Endothelial cell of umbilical vein (primary cell): ENCODE results near the gene TSPAN1. TPM values are rescaled to one million over a fixed set of nuclear protein-coding genes. Genes with fewer than 3 reads are reported as not detected.

ENCODE experiments used
- BruUV-seq: library from RNA; stranded (reverse); fragments of 400-500 nt; replicated peaks from 2 replicates; lab custom pipeline; 2021; lab: Mats Ljungman, UMichigan
- CTCF ChIA-PET: fragments of 300-600, 350-600 bp; sonication (Branson Sonifier 250); formaldehyde crosslinking; loops from one replicate; lab custom pipeline; 2021; ENCODE audit warnings: antibody characterized with exemption, inconsistent platforms; lab: Charles Lee
- POLR2A ChIA-PET: fragments of 300-600, 350-600 bp; sonication (Branson Sonifier 250); formaldehyde crosslinking; loops from one replicate; lab custom pipeline; 2021; ENCODE audit warnings: antibody characterized with exemption, inconsistent platforms; lab: Charles Lee
- DNase-seq: peaks from one replicate; pipeline ENCODE4 v3.0.0-alpha.2; 2011; ENCODE audit warnings: low read depth, low spot score
- FAIRE-seq: peaks from 2 replicates; lab custom pipeline; 2011; peaks lifted over from hg19 to GRCh38; lab: Jason Lieb, UNC
- H2AFZ ChIP-seq: 2 replicates; pipeline ENCODE4 v1.6.0; 2012; ENCODE audit warnings: low read depth, low read length, control low read depth, inconsistent platforms
- H3K27ac ChIP-seq: 2 replicates; pipeline ENCODE4 v1.5.1; 2011; ENCODE audit warnings: low read depth, mild to moderate bottlenecking, control low read depth, low read length, moderate library complexity; ENCODE audit not compliant: insufficient read depth
- H3K27me3 ChIP-seq, 2 experiments: 2 replicates each; pipeline versions ENCODE4 v1.6.0 to v1.6.1; 2011; ENCODE audit warnings: low read length in 2 of 2, mixed read lengths in 1 of 2; ENCODE audit not compliant: control insufficient read depth in 2 of 2, insufficient read depth in 2 of 2
- H3K36me3 ChIP-seq, 2 experiments: 2 replicates in 1 of 2; 3 replicates in 1 of 2; pipeline ENCODE4 v1.5.1; 2011; ENCODE audit warnings: low read length in 2 of 2, mild to moderate bottlenecking in 1 of 2, moderate library complexity in 1 of 2; ENCODE audit not compliant: control insufficient read depth in 2 of 2, insufficient read depth in 2 of 2; ENCODE audit errors: extremely low read depth in 1 of 2
- H3K4me1 ChIP-seq: 3 replicates; pipeline ENCODE4 v1.5.1; 2011; ENCODE audit warnings: mild to moderate bottlenecking, low read length; ENCODE audit not compliant: control insufficient read depth, insufficient read depth; ENCODE audit errors: extremely low read depth
- H3K4me2 ChIP-seq: 2 replicates; pipeline ENCODE4 v1.6.1; 2011; ENCODE audit warnings: low read length, control low read depth, mixed read lengths; ENCODE audit not compliant: insufficient read depth
- H3K4me3 ChIP-seq, 3 experiments: fragments of 200-600 bp in 1 of 3; sonication (generic), shearing (Covaris generic) in 1 of 3; replicated peaks in 1 of 3; 2 replicates each; pipeline ENCODE4 v1.5.1; 2011 to 2016; ENCODE audit warnings: control low read depth in 3 of 3, low read length in 3 of 3, mild to moderate bottlenecking in 2 of 3, inconsistent platforms in 1 of 3, low read depth in 1 of 3, moderate library complexity in 1 of 3; ENCODE audit not compliant: insufficient read depth in 1 of 3
- H3K79me2 ChIP-seq: 2 replicates; pipeline ENCODE4 v1.6.0; 2012; ENCODE audit warnings: low read length, inconsistent platforms; ENCODE audit not compliant: control insufficient read depth, insufficient read depth
- H3K9ac ChIP-seq: replicated peaks from 2 replicates; pipeline ENCODE3; 2011; ENCODE audit warnings: low read length, control low read depth; ENCODE audit not compliant: insufficient read depth; ENCODE audit errors: extremely low read depth
- H3K9me1 ChIP-seq: replicated peaks from 3 replicates; pipeline ENCODE4 v1.6.0; 2011; ENCODE audit warnings: mild to moderate bottlenecking, low read length; ENCODE audit not compliant: control insufficient read depth, insufficient read depth; ENCODE audit errors: extremely low read depth
- H3K9me3 ChIP-seq: replicated peaks from 2 replicates; pipeline ENCODE4 v1.5.1; 2012; ENCODE audit warnings: low read length, inconsistent platforms; ENCODE audit not compliant: control insufficient read depth, insufficient read depth
- H4K20me1 ChIP-seq: replicated peaks from 2 replicates; pipeline ENCODE3; 2011; ENCODE audit warnings: mild to moderate bottlenecking, low read length; ENCODE audit not compliant: control insufficient read depth, insufficient read depth; ENCODE audit errors: extremely low read depth
- EZH2 ChIP-seq: IDR thresholded peaks from 2 replicates; pipeline ENCODE4 v1.6.1; 2012; ENCODE audit warnings: borderline replicate concordance, low read depth, mild to moderate bottlenecking, moderate library complexity, low read length, inconsistent platforms; ENCODE audit not compliant: severe bottlenecking
- FOS ChIP-seq: IDR thresholded peaks from 2 replicates; pipeline ENCODE4 v1.6.1; 2011; ENCODE audit warnings: mild to moderate bottlenecking, low read length, moderate library complexity, borderline replicate concordance; ENCODE audit not compliant: insufficient read depth
- GATA2 ChIP-seq: IDR thresholded peaks from 2 replicates; pipeline ENCODE4 v1.7.0; 2011; ENCODE audit warnings: low read depth, mild to moderate bottlenecking, moderate library complexity, mixed read lengths, low read length; ENCODE audit not compliant: insufficient read length, insufficient read depth
- JUN ChIP-seq: IDR thresholded peaks from 2 replicates; pipeline ENCODE4 v1.6.1; 2011; ENCODE audit warnings: borderline replicate concordance, low read depth; ENCODE audit not compliant: insufficient read length, insufficient read depth
- MYC ChIP-seq: IDR thresholded peaks from one replicate; pipeline ENCODE4 v1.6.1; 2011; ENCODE audit warnings: mild to moderate bottlenecking, low read depth, low read length
- POLR2A ChIP-seq: IDR thresholded peaks from 2 replicates; pipeline ENCODE4 v1.6.1; 2012; ENCODE audit warnings: low read depth, mild to moderate bottlenecking, control low read depth, low read length
- POLR2AphosphoS5 ChIP-seq: IDR thresholded peaks from 2 replicates; pipeline ENCODE4 v1.6.1; 2012; ENCODE audit warnings: low read depth, mild to moderate bottlenecking, control low read depth, low read length, moderate library complexity; ENCODE audit not compliant: insufficient read depth
- dilution Hi-C: fragments of 300-500 bp; cut with MboI; formaldehyde crosslinking; loops from one replicate; pipeline ENCODE4 v1.15.0; 2019; ENCODE audit warnings: low sequenced_read_pairs; ENCODE audit not compliant: extremely low pct_ligation_motif_present
- intact Hi-C: fragments of 100-400 bp; cut with micrococcal nuclease; formaldehyde crosslinking; loops from one replicate; pipeline ENCODE4 v1.10.0; 2022
- polyA plus RNA-seq, 4 experiments: library from polyadenylated mRNA; depleted of rRNA in 3 of 4; stranded (reverse) in 3 of 4; unstranded in 1 of 4; fragments of >200 nt; gene quantifications; 2 replicates each; pipeline versions ENCODE4 v1.2.1 to v1.2.3, GENCODE V29; 2011 to 2012; ENCODE audit warnings: missing spikeins in 1 of 4
- total RNA-seq: library from RNA; stranded (reverse); gene quantifications from 2 replicates; pipeline ENCODE4 v1.2.3, GENCODE V29; 2021
- TF ChIP-seq, protein P1 (sequence below), 2 donors: IDR thresholded peaks; 1 replicate in 1 of 2; 2 replicates in 1 of 2; pipeline ENCODE4 v1.5.1; 2011; ENCODE audit warnings: low read length in 2 of 2, mild to moderate bottlenecking in 2 of 2, moderate library complexity in 2 of 2, control low read depth in 1 of 2, inconsistent platforms in 1 of 2, low read depth in 1 of 2; ENCODE audit not compliant: insufficient read depth in 1 of 2; ENCODE audit errors: extremely low read depth in 1 of 2
- TF ChIP-seq, protein P2 (sequence below): IDR thresholded peaks from 2 replicates; pipeline ENCODE4 v1.6.1; 2011; ENCODE audit not compliant: insufficient read depth, insufficient read length

The TSPAN1 gene
- total and polyA plus RNA-seq, 2 donors (not counting 3 experiments of a cell fraction or from before 2014, with no cell fraction given): 0.65 to 0.88 TPM

DNA sequence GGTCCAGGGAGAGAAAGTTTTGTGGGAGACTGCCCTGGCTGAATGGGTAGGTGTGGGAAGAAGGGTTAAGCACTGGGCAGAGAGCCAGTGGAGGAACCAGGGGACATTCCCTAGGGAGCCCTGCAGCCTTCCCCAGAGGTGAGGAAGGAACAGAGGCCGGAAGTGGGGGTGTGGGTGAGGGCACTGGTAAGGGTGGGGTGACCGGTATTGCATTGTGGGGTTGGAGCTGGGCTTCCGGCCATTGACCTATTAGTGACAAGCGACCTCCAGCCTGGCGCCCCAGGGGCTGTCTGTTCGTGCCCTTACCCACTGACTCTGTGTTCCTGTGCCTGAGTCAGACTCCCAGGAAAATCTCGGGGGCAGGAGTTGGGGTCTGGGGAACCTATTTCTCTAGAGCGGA, 3.5 kb upstream of the TSPAN1 start:
- DNase-seq (no peak), FAIRE-seq (peak; percentile 72)
- H3K79me2 ChIP-seq: no peaks in the 10 kb centered on the region
- H3K9me3 ChIP-seq: no peaks in the 10 kb centered on the region
- no peak overlapping the region for H3K4me3 ChIP-seq
- H3K4me1 ChIP-seq: peaks cover 11% of the 10 kb centered on the region
- H3K27me3 ChIP-seq: peaks cover 0 to 7% of the 10 kb centered on the region in 2 experiments
- peak overlapping the region; percentile 7 for H2AFZ ChIP-seq
- H3K36me3 ChIP-seq: no peaks in the 10 kb centered on the region
- H3K27ac ChIP-seq: no peak overlapping the region
- ChIA-PET CTCF (interaction anchor here (1.4 to 2.8 kb wide), 2 partner anchors 10 to 37 kb away, joined by 4 to 15 read pairs; no protein-coding TSS in a partner anchor), POLR2A (no interaction called here)
- H3K4me2 ChIP-seq: no peak overlapping the region
- TF ChIP-seq, protein P1, sequence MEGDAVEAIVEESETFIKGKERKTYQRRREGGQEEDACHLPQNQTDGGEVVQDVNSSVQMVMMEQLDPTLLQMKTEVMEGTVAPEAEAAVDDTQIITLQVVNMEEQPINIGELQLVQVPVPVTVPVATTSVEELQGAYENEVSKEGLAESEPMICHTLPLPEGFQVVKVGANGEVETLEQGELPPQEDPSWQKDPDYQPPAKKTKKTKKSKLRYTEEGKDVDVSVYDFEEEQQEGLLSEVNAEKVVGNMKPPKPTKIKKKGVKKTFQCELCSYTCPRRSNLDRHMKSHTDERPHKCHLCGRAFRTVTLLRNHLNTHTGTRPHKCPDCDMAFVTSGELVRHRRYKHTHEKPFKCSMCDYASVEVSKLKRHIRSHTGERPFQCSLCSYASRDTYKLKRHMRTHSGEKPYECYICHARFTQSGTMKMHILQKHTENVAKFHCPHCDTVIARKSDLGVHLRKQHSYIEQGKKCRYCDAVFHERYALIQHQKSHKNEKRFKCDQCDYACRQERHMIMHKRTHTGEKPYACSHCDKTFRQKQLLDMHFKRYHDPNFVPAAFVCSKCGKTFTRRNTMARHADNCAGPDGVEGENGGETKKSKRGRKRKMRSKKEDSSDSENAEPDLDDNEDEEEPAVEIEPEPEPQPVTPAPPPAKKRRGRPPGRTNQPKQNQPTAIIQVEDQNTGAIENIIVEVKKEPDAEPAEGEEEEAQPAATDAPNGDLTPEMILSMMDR (IDR thresholded peaks at IDR 0.05; ENCODE audit: extremely low read depth in 1 of 2, insufficient read depth in 1 of 2, low read depth in 1 of 2, low read length in 2 of 2): no peak
- no peak for TF ChIP-seq POLR2A
- no peak for TF ChIP-seq POLR2AphosphoS5
- no peak for TF ChIP-seq JUN
- TF ChIP-seq, protein P2, sequence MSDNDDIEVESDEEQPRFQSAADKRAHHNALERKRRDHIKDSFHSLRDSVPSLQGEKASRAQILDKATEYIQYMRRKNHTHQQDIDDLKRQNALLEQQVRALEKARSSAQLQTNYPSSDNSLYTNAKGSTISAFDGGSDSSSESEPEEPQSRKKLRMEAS: no peak
- TF ChIP-seq EZH2: no peak
- no peak for TF ChIP-seq GATA2
- no peak for TF ChIP-seq FOS
- TF ChIP-seq MYC: no peak
- H4K20me1 ChIP-seq: no peaks in the 10 kb centered on the region
- intact Hi-C loops (no loop called here), dilution Hi-C loops (no loop called here)
- H3K9me1 ChIP-seq: no peaks in the 10 kb centered on the region
- no TSS peak for BruUV-seq
- H3K9ac ChIP-seq: no peak overlapping the region
